ENCODE results near the gene SFTPB.
A peak's percentile ranks its signal among the peaks of the same experiment; 100 is the strongest.
"Not testable (repeated sequence)": the region's sequence is repeated elsewhere in the genome, so short reads cannot be mapped to it uniquely, and the experiment has no call there.

SFTPB gene

GRCh38 chr2:85621338-85621737 lies 46.7 kb downstream of the SFTPB start:
- intact Hi-C loops (cut with DNase I), result no loop called here
- no peak for DNase-seq

- DNase-seq, result no peak
- intact Hi-C loops (cut with DNase I), result no loop called here
Measured at GRCh38 chr2:85619617-85620016, 48.4 kb downstream of the SFTPB start.

- intact Hi-C loops (cut with DNase I); DNase-seq: not testable (repeated sequence)
Measured at GRCh38 chr2:85617723-85618122, 50.3 kb downstream of the SFTPB start.

- intact Hi-C loops (cut with DNase I), result no loop called here
Measured at GRCh38 chr2:85615413-85615728, 52.6 kb downstream of the SFTPB start.

GRCh38 chr2:85614757-85615156 lies 53.2 kb downstream of the SFTPB start:
- intact Hi-C loops (cut with DNase I), result not testable (repeated sequence)
- peak in 1 of 10 donors; percentile 27 for DNase-seq

More at GRCh38 chr2:85615413-85615728, 52.6 kb downstream of the SFTPB start:
- DNase-seq, result peak in 1 of 10 donors; percentile 15

- DNase-seq, result peak in 1 of 10 donors; percentile 24
- intact Hi-C loops (cut with DNase I), result no loop called here
Measured at GRCh38 chr2:85613717-85614515, 54.1 kb downstream of the SFTPB start.

GRCh38 chr2:85611705-85612587 lies 56.1 kb downstream of the SFTPB start, which contains the start of gene C2orf68:
C2orf68 (minus strand) TSS chr2:85612066; CDS start chr2:85611984, 82 bp downstream.
- DNase-seq, result peak; percentile 80 to 98 (median 90)
- intact Hi-C loops (cut with DNase I), result no loop called here

GRCh38 chr2:85611217-85611704 lies 56.7 kb downstream of the SFTPB start:
- intact Hi-C loops (cut with DNase I), result no loop called here
- no peak for DNase-seq
